GM19240 (cell line): Measurements from ENCODE around the gene FAM234A.
"Not testable (repeated sequence)": the region's sequence is repeated elsewhere in the genome, so short reads cannot be mapped to it uniquely, and the experiment has no call there.

Experiments used
- DNase-seq: peaks from one replicate; pipeline ENCODE4 v3.0.0; 2011; ENCODE audit warnings: low spot score; ENCODE audit not compliant: insufficient read length

The FAM234A gene

DNA sequence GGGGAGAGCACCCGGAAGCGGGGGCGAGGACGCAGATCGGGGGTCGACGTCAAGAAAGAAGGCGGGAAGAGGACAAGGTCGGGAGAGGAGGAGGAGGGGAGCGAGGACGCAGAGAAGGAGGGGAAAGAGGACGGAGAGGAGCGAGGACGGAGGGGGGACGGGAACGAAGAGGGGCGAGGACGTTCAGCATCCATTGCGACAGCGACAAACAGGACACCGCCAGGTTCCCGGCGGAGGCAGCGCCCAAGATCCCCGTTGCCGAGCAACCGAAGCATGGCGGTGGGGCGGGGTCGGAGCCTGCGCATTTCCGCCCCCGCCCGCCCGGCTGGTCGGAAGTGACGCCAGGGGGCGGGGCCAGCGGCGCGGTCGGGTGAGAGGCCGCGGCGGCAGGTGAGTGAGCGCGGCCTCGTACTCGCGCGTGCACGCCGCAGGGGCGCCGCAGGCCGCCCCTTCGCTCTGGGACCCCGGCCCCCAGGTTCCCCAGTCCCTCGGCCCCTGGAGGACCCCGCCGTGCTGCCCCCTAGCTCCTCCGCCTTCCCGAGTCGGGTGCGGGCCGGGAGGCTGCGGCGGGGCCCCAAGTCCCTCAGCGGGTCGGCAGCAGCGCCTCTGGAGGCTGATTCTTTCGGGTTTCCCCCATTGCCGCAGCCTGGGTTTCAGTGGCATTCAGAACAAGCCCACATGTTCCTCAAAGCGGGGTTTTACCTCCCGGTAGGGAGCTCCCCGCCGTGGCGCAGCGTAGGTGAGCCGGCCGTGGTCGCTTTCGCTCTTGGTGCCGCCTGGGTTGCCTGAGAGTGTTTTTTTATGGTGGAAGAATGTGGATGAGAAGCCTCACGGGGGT, at the start of gene FAM234A:
TSS of gene FAM234A (plus strand) at position 354 of the 838 bp plus-strand sequence. CDS start 19,593 bp downstream, outside the sequence.
- DNase-seq: peak; percentile 82

GRCh38 chr16:185213-185612, 49.4 kb upstream of the FAM234A start:
- DNase-seq: no peak

DNA sequence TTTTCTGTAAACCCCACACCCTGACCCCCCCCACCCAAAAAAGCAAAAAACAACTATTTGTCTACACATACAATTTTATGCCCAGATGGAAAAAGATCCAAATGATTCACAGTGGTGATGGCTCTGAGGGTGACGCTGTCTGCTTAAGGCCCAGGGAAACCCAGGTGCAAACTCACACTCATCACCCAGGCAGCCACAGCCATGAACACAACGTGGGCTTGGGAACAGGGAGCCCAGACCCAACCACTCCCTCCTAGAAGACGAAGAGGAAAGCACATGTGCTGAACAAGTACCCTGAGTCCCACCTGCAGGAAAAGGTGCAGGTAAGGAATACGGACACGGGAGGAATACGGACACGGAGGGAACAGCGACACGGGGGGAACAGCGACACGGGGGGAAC, 48.9 kb upstream of the FAM234A start:
- no peak for DNase-seq

GRCh38 chr16:187330-187729, 47.3 kb upstream of the FAM234A start:
- no peak for DNase-seq

DNA sequence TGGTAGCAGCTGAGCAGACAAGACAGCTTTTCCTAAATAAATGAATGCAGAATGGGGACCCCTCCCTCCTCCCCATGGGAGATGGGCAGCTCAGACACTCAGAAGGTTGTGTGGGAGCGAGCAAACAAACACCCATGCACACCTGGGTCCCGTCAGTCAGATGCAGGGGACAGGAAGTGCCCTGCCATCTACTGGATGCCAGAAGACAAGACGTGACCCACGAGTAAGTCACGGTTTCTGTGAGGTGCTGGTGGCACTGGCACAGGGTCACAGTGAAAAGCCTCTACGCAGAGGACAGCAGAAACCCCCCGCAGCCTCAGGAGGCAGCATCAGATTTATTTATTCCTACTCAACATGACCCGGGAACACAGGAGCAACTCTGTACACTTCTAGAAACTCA, 45.9 kb upstream of the FAM234A start:
- DNase-seq: no peak

GRCh38 chr16:189604-190186, 44.9 kb upstream of the FAM234A start:
- DNase-seq: no peak

DNA sequence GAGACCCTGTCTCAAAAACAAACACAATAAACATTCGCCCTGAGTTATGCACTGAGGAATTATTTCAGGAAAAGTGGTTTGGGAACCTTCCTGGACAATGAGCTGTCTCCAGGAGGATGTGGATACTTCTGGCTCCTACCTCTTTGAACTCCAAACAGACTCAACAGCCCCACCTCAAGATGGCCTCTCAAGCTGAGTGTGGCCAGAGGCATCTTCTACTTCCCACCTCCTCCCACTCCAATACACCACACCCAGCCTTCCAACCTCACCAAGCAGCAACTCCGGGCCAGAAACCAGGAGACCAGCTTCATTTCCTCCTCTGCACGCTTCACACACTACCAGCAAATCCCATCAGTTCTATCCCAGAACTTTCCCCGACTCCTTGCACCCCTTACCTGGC, 42.8 kb upstream of the FAM234A start:
- no peak for DNase-seq

- no peak for DNase-seq
Observed at GRCh38 chr16:192686-193085, 41.9 kb upstream of the FAM234A start.

- DNase-seq: no peak
Observed at GRCh38 chr16:193441-193840, 41.2 kb upstream of the FAM234A start.

- DNase-seq: no peak
Observed at GRCh38 chr16:194516-194915, 40.1 kb upstream of the FAM234A start.

DNA sequence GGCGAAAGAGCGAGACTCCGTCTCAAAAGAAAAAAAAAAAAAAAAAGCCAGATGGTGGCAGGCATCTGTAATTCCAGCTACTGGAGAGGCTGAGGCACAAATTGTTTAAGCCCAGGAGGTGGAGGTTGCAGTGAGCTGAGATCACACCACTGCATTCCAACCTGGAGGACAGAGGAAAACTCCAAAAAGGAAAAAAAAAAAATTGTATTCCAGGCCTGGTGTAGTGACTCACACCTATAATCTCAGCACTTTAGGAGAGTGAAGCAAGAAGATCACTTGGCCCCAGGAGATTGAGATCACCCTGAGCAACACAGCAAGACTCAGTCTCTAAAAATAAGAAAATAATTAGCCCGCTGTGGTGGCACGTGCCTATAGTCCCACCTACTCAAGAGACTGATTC, 34.2 kb upstream of the FAM234A start:
- no peak for DNase-seq

- no peak for DNase-seq
Observed at GRCh38 chr16:203246-203645, 31.4 kb upstream of the FAM234A start.

DNA sequence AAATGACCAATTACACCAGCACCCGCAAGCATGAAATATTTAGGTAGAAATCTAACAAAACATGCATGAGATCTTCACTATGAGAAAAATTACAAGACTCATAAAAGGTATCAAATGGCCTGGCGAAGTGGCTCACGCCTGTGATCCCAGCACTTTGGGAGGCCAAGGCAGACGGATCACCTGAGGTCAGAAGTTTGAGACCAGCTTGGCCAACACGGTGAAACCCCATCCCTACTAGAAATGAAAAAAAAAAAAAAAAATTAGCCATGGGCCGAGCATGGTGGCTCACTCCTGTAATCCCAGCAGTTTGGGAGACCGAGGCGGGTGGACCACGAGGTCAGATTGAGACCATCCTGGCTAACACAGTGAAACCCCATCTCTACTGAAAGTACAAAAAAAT, 30.6 kb upstream of the FAM234A start:
- DNase-seq: not testable (repeated sequence)

GRCh38 chr16:209359-209758, 25.3 kb upstream of the FAM234A start:
- not testable (repeated sequence) for DNase-seq

DNA sequence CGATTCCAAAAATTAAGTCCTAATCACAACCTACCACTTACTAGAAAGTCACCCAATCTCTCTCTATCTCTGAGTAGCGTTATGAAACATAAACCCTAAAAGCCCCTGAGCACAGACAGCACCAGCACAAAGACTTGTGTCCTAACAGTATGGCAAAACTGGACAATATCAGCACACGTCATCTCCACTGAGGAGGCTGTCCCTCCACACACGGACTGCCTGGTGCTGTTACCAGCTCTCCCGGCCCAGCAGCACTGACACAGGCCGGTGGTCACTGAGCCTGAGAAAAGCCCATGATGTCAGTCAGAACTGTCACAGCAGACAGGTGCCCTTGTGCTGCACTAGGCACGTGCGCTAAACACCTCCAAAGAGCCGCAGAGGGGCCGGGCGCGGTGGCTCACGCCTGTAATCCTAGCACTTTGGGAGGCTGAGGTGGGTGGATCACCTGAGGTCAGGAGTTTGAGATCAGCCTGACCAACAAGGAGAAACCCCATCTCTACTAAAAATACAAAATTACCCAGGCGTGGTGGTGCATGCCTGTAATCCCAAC, 22.9 kb upstream of the FAM234A start:
- not testable (repeated sequence) for DNase-seq

DNA sequence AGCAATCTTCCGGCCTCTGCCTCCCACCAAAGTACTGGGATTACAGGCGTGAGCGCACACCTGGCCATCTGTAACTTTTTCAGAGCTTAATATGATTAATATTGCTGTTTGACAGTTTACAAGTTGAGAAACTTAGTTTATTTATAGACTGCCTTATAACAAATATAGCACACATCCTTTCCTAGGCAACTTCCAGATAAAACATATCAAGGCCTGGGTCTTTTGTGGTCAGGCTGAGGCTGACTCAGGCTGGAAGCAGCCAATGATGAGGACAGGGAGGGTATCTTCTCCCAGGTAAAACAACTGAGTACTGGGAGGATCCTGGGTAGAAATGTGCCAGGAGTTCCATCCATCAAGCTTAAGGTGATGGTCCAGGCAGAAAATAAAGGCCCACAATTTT, 21.6 kb upstream of the FAM234A start:
- DNase-seq: no peak

GRCh38 chr16:220021-220420, 14.6 kb upstream of the FAM234A start:
- no peak for DNase-seq

- no peak for DNase-seq
Observed at GRCh38 chr16:228151-228851, 6.3 kb upstream of the FAM234A start.

- peak; percentile 76 for DNase-seq
Observed at GRCh38 chr16:228852-229730, 5.5 kb upstream of the FAM234A start, which contains the start of gene LUC7L. TSS of gene LUC7L (minus strand) at chr16:229449. CDS start at chr16:229339, 110 bp downstream.

DNA sequence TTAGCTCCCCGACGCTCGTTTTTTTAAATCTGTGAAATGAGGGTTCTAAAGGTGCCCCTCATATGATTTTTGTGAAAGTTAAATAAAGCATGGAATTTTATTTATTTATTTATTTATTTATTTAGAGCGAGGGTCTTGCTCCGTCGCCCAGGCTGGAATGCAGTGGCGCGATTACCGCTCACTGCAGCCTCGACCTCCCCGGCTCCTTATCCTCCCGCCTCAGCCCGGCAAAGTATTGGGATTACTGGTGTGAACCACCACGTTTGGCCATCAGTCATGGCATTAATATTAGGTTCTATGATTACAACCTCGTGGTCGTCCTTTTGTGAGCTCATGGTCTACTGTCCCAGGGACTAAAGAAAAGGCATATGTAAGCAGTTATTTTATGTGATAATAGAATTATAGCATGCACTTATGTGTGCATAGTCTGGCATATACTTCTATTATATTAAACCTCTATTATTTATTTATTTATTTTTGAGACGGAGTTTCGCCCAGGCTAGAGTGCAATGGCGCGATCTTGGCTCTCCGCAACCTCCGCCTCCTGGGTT, 4.8 kb upstream of the FAM234A start:
- DNase-seq: no peak

DNA sequence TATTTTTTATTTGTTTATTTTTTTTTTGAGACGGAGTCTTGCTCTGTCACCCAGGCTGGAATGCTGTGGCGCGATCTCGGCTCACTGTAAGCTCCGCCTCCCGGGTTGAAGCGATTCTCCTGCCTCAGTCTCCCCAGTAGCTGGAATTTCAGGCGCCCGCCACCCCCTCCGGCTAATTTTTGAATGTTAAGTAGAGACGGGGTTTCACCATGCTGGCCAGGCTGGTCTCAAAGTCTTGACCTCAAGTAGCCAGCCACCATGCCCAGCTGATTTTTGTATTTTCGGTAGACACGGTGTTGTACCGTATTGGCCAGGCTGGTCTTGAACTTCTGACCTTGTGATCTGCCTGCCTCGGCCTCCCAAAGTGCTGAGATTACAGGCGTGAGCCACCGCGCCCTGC, 4.3 kb upstream of the FAM234A start:
- DNase-seq: not testable (repeated sequence)
